HG02973 (cell line): Measurements from ENCODE around the gene CREBBP.
"Not testable (repeated sequence)": the region's sequence is repeated elsewhere in the genome, so short reads cannot be mapped to it uniquely, and the experiment has no call there.

Source experiments
- ATAC-seq: cut with Tn5 transposase; IDR thresholded peaks from one replicate; pipeline ENCODE4 v1.9.1; 2021; ENCODE audit warnings: moderate library complexity; ENCODE audit not compliant: unreplicated experiment

Gene CREBBP

GRCh38 chr16:3880623-3881498 lies at the start of gene CREBBP:
CREBBP (minus strand) TSS chr16:3880713; CDS start chr16:3879916, 797 bp downstream.
- peak; percentile 75 for ATAC-seq

- ATAC-seq, result not testable (repeated sequence)
Observed at GRCh38 chr16:3927147-3927546, 46.6 kb upstream of the CREBBP start.

- ATAC-seq, result no peak
Observed at GRCh38 chr16:3924763-3925162, 44.2 kb upstream of the CREBBP start.

GRCh38 chr16:3922241-3922640 lies 41.7 kb upstream of the CREBBP start:
- ATAC-seq, result no peak

GRCh38 chr16:3920206-3920605 lies 39.7 kb upstream of the CREBBP start:
- ATAC-seq, result no peak

GRCh38 chr16:3919413-3919812 lies 38.9 kb upstream of the CREBBP start:
- ATAC-seq, result no peak

- ATAC-seq, result no peak
Observed at GRCh38 chr16:3915426-3916260, 35.1 kb upstream of the CREBBP start.

GRCh38 chr16:3912897-3913296 lies 32.4 kb upstream of the CREBBP start:
- no peak for ATAC-seq

- ATAC-seq, result no peak
Observed at GRCh38 chr16:3912373-3912772, 31.9 kb upstream of the CREBBP start.

GRCh38 chr16:3911741-3912140 lies 31.2 kb upstream of the CREBBP start:
- ATAC-seq, result not testable (repeated sequence)

- no peak for ATAC-seq
Observed at GRCh38 chr16:3909791-3910583, 29.5 kb upstream of the CREBBP start.

- no peak for ATAC-seq
Observed at GRCh38 chr16:3908951-3909437, 28.5 kb upstream of the CREBBP start.

GRCh38 chr16:3907586-3907985 lies 27.1 kb upstream of the CREBBP start:
- ATAC-seq, result no peak

- no peak for ATAC-seq
Observed at GRCh38 chr16:3906363-3906762, 25.9 kb upstream of the CREBBP start.

- no peak for ATAC-seq
Observed at GRCh38 chr16:3904875-3905274, 24.4 kb upstream of the CREBBP start.

- ATAC-seq, result no peak
Observed at GRCh38 chr16:3890091-3890490, 9.6 kb upstream of the CREBBP start.

GRCh38 chr16:3889059-3889458 lies 8.5 kb upstream of the CREBBP start:
- no peak for ATAC-seq

GRCh38 chr16:3885999-3886398 lies 5.5 kb upstream of the CREBBP start:
- not testable (repeated sequence) for ATAC-seq

GRCh38 chr16:3884398-3884797 lies 3.9 kb upstream of the CREBBP start:
- no peak for ATAC-seq

- no peak for ATAC-seq
Observed at GRCh38 chr16:3882531-3882930, 2.0 kb upstream of the CREBBP start.

GRCh38 chr16:3881499-3881990 lies 1.0 kb upstream of the CREBBP start:
- ATAC-seq, result no peak
